Panc1 (cell line): ENCODE data around the gene MUS81.

Experiments
- POLR2AphosphoS5 ChIP-seq: IDR thresholded peaks from 2 replicates; pipeline ENCODE4 v1.6.1; 2012; ENCODE audit warnings: mild to moderate bottlenecking, low read depth, low read length, moderate library complexity
- REST ChIP-seq, 2 experiments: IDR thresholded peaks; 2 replicates each; pipeline ENCODE4 v1.6.1; 2011 to 2012; ENCODE audit warnings: low read depth in 2 of 2, control low read depth in 1 of 2, low read length in 1 of 2, mild to moderate bottlenecking in 1 of 2, moderate library complexity in 1 of 2; ENCODE audit not compliant: insufficient read depth in 1 of 2
- SIN3A ChIP-seq: IDR thresholded peaks from 2 replicates; pipeline ENCODE4 v1.6.1; 2012; ENCODE audit warnings: low read depth, mild to moderate bottlenecking, low read length, moderate library complexity, borderline replicate concordance; ENCODE audit not compliant: insufficient read depth
- TCF7L2 ChIP-seq: IDR thresholded peaks from 2 replicates; pipeline ENCODE4 v1.6.1; 2011; ENCODE audit warnings: mild to moderate bottlenecking, low read depth, low read length, inconsistent platforms
- TF ChIP-seq, protein P1 (sequence below): fragments of 450-650 bp; IDR thresholded peaks from 2 replicates; pipeline ENCODE4 v1.5.1; 2017; ENCODE audit warnings: mild to moderate bottlenecking

- TF ChIP-seq, protein P1, sequence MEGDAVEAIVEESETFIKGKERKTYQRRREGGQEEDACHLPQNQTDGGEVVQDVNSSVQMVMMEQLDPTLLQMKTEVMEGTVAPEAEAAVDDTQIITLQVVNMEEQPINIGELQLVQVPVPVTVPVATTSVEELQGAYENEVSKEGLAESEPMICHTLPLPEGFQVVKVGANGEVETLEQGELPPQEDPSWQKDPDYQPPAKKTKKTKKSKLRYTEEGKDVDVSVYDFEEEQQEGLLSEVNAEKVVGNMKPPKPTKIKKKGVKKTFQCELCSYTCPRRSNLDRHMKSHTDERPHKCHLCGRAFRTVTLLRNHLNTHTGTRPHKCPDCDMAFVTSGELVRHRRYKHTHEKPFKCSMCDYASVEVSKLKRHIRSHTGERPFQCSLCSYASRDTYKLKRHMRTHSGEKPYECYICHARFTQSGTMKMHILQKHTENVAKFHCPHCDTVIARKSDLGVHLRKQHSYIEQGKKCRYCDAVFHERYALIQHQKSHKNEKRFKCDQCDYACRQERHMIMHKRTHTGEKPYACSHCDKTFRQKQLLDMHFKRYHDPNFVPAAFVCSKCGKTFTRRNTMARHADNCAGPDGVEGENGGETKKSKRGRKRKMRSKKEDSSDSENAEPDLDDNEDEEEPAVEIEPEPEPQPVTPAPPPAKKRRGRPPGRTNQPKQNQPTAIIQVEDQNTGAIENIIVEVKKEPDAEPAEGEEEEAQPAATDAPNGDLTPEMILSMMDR = no peak
- no peak for TF ChIP-seq POLR2AphosphoS5
- TF ChIP-seq REST (IDR thresholded peaks at IDR 0.05; ENCODE audit: insufficient read depth in 1 of 2, low read depth in 2 of 2, low read length in 1 of 2) = no peak
- no peak for TF ChIP-seq SIN3A
- TF ChIP-seq TCF7L2 = no peak
Measured at GRCh38 chr11:65843811-65844210, 16.4 kb upstream of the MUS81 start.
